ENCODE measurements around the gene IL18R1.
A peak's percentile ranks its signal among the peaks of the same experiment; 100 is the strongest.
"Not testable (repeated sequence)": the region's sequence is repeated elsewhere in the genome, so short reads cannot be mapped to it uniquely, and the experiment has no call there.

Gene IL18R1

DNA sequence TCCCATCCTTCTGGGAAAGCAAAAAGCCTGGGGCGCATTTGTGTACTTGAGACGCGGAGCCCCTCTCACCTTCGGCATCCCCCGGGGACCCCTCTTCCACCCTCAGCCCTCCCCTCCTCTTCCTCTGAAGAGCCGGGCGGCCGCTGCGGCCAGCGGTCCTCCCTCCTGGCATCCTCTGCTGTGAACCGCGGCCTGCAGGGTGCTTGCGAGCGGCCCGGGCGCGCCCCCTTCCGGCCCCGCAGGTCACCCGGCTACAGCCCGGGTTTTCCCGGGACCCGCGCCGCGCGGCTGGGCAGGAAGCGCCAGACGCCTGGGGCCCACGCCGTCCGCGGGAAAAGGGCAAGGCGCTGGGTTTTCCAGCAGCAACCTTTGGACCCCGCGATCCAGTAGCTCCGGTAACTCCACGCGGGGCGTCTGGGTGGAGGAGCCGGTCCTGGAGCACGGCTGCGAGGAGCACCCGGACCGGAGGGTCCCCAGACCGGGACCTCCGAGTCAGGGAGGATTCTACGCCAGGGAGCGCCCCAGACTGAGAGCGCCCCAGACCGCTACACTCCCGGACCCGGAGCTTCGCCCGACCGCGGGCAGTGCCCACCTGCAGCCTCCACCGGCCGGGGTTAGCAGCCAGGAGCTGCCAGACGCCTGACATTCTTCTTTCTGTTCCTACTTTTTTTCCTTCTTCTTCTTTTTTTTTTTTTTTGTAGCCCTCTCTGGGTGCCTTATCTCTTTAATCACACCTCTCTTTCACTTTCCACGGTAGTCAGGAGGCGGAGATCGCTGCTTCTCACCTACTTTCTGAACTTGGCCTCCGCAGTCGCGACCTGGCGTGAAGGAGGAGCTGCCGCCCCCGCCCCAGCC is at the start of gene IL18R1:
Gene IL18R1, plus strand, starts transcription at position 271 of the 855 bp plus-strand sequence. CDS start 6,865 bp downstream, outside the sequence.
- peak; percentile 59 for DNase-seq (ENCODE audit: extremely low spot score, insufficient read length, low read depth)
- peak; percentile 69 for FAIRE-seq

GRCh38 chr2:102306125-102306524 is 49.5 kb upstream of the IL18R1 start:
- no peak for DNase-seq (ENCODE audit: extremely low spot score, insufficient read length, low read depth)
- FAIRE-seq: no peak

DNA sequence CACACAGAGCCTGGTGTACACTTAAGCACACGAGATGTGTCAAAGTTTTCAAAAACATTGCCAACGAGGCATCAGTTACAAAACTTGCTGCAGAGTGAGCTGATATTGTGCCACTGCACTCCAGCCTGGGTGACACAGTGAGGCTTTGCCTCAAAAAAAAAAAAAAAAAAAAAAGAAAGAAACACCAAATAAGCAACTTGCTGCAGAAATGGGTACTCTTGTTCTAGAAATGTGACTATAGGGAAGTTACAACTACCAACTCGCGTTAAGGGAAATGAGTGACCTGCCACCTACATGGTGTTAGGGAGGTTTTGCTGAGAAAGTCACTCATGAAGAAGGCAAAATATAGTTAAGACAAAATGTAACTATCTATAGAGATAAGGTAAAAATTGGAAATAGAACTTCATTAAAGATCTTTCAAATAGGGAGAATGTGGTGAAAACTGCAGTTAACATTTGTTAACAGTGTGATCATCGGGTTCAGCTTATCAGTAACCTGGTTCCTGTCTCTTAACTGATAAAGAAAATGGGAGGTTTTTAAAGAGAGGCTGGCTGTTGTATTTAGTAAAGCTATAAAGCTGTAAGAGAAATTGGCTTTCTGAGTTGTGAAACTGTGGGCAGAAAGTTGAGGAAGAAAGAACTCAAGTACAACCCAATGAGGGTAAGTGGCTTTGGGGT is 44.5 kb upstream of the IL18R1 start, which contains the start of gene IL1RL1:
Gene IL1RL1, plus strand, starts transcription at position 600 of the 677 bp plus-strand sequence. CDS start 26,702 bp downstream, outside the sequence.
- DNase-seq (ENCODE audit: extremely low spot score, insufficient read length, low read depth) (no peak), FAIRE-seq (no peak)

GRCh38 chr2:102313025-102313424 is 42.6 kb upstream of the IL18R1 start:
- FAIRE-seq: no peak
- no peak for DNase-seq (ENCODE audit: extremely low spot score, insufficient read length, low read depth)

DNA sequence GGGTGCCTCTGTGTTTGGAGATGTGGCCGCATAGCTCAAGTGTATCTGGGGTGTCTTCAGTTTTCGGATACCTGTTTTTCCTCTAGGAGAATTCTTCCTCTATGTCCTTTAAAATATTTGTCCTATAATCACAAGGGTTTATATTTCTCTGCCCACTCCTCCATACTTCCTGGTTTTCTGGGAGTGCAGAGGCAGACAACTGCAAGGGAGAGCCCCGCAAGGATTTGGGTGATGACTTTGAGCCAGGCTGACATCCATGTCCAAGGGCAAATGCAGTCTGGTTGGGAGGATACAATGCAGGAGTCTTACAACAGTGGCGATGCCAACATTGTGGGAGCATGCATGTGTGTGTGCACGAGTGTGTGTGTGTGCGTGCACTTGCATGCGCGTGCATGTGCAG is 42.1 kb upstream of the IL18R1 start:
- DNase-seq (ENCODE audit: extremely low spot score, insufficient read length, low read depth): no peak
- FAIRE-seq: no peak

GRCh38 chr2:102313950-102314349 is 41.6 kb upstream of the IL18R1 start:
- no peak for FAIRE-seq

DNA sequence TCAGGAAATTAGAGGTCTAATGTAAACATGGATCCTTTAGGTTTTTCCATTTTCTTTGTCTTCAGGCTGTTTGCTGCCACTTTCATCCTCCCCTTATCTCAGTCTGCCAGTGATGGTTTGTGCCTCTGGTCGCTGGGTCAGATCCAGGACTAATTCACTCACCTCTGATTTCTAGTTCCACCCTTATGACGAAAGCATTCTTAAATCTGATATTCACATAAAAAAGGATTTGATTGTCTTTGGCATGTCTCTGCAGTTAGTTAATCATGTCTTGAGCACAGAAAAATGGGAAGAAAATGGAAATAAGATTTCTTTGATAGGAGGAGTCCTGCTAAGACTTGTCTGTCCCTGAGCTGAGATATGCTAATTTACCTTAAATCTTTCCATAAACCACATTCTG is 39.7 kb upstream of the IL18R1 start:
- no peak for FAIRE-seq
- DNase-seq (ENCODE audit: extremely low spot score, insufficient read length, low read depth): no peak

More at GRCh38 chr2:102313950-102314349, 41.6 kb upstream of the IL18R1 start:
- DNase-seq (ENCODE audit: extremely low spot score, insufficient read length, low read depth): no peak

- no peak for FAIRE-seq
- no peak for DNase-seq (ENCODE audit: extremely low spot score, insufficient read length, low read depth)
Measured at GRCh38 chr2:102317715-102318114, 37.9 kb upstream of the IL18R1 start.

GRCh38 chr2:102318437-102318836 is 37.2 kb upstream of the IL18R1 start:
- no peak for FAIRE-seq
- DNase-seq (ENCODE audit: extremely low spot score, insufficient read length, low read depth): no peak

- FAIRE-seq (no peak), DNase-seq (ENCODE audit: extremely low spot score, insufficient read length, low read depth) (no peak)
Measured at GRCh38 chr2:102321941-102322719, 33.5 kb upstream of the IL18R1 start.

DNA sequence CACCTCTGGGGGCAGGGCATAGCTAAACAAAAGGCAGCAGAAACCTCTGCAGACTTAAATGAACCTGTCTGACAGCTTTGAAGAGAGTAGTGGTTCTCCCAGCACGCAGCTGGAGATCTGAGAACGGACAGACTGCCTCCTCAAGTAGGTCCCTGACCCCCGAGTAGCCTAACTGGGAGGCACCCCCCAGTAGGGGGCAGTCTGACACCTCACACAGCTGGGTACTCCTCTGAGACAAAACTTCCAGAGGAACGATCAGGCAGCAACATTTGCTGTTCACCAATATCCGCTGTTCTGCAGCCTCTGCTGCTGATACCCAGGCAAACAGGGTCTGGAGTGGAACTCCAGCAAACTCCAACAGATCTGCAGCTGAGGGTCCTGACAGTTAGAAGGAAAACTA is 30.7 kb upstream of the IL18R1 start:
- not testable (repeated sequence) for DNase-seq (ENCODE audit: extremely low spot score, insufficient read length, low read depth); FAIRE-seq

GRCh38 chr2:102331311-102331980 is 24.1 kb upstream of the IL18R1 start:
- no peak for FAIRE-seq
- DNase-seq (ENCODE audit: extremely low spot score, insufficient read length, low read depth): no peak

DNA sequence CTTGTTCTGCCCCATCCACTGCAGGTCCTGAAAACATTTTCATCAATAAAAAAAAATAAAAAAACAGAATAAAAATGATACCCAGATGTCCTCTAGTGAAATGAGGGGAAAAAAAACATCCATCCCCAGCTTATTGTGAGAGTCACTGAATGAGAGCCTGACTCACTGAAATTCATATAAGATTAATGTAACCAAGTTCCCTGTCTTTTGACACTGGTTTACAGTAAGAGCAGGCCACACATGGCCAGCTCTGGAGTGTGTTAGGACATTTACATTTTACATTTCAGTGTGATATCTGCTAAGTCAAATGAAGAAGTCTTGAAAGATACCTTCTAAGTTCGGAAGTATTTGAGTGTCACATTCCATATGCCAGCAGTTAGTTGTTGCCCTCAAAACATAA is 21.1 kb upstream of the IL18R1 start:
- DNase-seq (ENCODE audit: extremely low spot score, insufficient read length, low read depth): no peak

DNA sequence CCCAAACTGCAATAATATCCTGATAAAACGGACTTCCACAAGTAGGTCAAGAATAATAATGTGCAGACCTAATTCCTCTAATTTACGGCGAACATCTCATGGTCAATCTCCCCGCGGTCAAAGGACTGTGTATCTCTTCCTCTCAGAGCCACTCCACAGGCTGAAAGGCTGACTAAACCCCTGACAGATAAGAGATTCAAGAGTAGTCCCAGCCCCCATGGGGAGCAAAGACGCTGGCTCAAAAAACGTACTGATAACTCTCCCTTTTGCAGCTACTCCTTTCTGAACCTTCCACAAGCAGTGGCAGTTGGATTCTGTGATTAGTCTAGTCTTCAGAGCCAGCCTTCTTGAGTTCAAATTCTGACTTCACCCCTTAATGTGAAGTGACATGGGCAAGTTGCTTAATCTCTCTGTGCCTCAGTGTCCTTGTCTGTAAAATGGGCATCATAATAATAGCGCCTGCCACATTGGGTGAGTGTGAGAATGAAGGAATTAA is 19.7 kb upstream of the IL18R1 start:
- DNase-seq (ENCODE audit: extremely low spot score, insufficient read length, low read depth) (no peak), FAIRE-seq (no peak)

More for the DNA sequence above, 21.1 kb upstream of the IL18R1 start:
- no peak for FAIRE-seq

- DNase-seq (ENCODE audit: extremely low spot score, insufficient read length, low read depth) (no peak), FAIRE-seq (no peak)
Measured at GRCh38 chr2:102336502-102336945, 19.1 kb upstream of the IL18R1 start.

DNA sequence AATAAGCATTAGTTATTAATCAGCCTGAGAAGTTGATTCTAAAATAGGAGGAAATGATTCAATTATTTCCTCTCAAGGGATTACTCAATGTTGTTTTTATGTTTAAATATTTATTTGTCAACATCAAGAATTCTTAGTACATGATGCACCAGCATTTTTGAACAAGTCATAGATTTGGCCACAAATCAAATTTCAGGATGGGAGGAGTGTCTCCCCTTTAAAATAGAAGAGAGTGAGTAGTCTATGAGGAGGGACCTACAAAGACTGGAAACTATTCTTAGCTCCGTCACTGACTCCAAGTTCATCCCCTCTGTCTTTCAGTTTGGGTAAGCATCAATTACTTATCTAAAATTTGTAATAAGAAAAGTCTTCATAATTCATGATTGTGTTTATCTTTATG is 18.6 kb upstream of the IL18R1 start:
- FAIRE-seq: no peak
- no peak for DNase-seq (ENCODE audit: extremely low spot score, insufficient read length, low read depth)

DNA sequence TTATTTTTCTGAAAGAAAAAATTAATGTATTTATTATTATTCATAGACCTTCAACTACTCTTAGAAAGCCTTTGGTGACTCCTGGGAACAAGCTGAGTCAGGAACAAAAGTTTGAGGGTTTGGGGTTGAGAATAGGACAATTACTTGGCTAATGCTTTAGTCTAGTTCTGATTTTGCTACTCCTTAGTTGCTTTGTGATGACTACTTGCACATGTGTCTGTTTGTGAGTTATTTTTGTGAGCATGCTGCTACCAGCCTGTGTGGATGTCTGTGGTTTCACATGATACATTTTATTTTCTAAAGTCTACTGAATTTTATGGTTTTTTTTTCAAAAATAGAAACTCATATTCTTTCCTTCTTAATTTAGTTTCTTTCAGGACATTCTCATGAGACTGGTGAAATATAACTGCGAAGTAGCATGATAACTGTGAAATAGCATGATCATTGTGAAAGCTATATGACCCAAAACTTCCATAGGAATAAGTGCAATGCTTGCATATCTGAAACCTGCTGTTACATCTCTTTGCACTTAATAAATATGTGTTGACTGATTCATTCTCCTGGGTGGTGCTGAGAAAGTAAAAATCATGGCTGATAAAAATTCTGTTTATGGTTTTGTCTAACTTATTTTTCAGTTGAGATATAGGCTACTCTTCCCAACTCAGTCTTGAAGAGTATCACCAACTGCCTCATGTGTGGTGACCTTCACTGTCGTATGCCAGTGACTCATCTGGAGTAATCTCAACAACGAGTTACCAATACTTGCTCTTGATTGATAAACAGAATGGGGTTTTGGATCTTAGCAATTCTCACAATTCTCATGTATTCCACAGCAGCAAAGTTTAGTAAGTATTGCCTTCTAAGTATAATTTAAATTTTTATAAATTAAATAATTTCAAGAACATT is 17.9 kb upstream of the IL18R1 start:
- peak; percentile 45 for FAIRE-seq

DNA sequence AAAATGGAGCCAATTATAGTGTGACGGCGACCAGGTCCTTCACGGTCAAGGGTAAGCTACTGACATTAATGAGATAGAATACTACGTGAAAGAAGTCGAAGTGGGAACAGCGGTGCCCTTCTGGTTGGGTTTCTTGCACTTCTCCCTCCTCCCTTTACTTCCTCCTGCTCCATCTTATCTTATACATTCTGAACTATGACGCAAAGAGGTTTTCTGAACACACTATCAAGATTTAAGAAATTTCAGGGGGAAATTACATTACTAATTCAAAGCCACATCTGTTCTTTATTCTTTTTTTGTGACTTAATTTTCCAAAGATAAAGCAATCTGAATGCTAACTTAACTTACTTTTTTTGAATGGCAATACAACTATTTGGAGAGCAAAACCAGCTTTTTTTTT is 14.8 kb upstream of the IL18R1 start:
- no peak for FAIRE-seq

More for the DNA sequence above, 17.9 kb upstream of the IL18R1 start:
- DNase-seq (ENCODE audit: extremely low spot score, insufficient read length, low read depth): no peak

GRCh38 chr2:102342888-102343287 is 12.7 kb upstream of the IL18R1 start:
- FAIRE-seq (no peak), DNase-seq (ENCODE audit: extremely low spot score, insufficient read length, low read depth) (no peak)

More for the DNA sequence above, 14.8 kb upstream of the IL18R1 start:
- no peak for DNase-seq (ENCODE audit: extremely low spot score, insufficient read length, low read depth)
